Sigmoid colon (tissue), 4 donors: ENCODE data around the gene NISCH.

ENCODE experiments used
- POLR2A ChIP-seq, 2 donors: fragments of 450-650 bp; IDR thresholded peaks; one replicate each; pipeline ENCODE4 v1.6.1; 2016; ENCODE audit warnings: antibody characterized with exemption in 2 of 2, mild to moderate bottlenecking in 2 of 2, moderate library complexity in 2 of 2
- POLR2AphosphoS5 ChIP-seq, 4 donors: sonication (generic); formaldehyde crosslinking; IDR thresholded peaks; one replicate each; pipeline ENCODE4 v1.6.1; 2017; ENCODE audit warnings: antibody characterized with exemption in 4 of 4
- TF ChIP-seq, protein P1 (sequence below), 4 experiments: fragments of 450-650 bp in 3 of 4; fragments of 200-600 bp in 1 of 4; IDR thresholded peaks; one replicate each; pipeline ENCODE4 v1.5.1; 2016 to 2019; ENCODE audit warnings: antibody characterized with exemption in 4 of 4, mild to moderate bottlenecking in 3 of 4, moderate library complexity in 2 of 4

DNA sequence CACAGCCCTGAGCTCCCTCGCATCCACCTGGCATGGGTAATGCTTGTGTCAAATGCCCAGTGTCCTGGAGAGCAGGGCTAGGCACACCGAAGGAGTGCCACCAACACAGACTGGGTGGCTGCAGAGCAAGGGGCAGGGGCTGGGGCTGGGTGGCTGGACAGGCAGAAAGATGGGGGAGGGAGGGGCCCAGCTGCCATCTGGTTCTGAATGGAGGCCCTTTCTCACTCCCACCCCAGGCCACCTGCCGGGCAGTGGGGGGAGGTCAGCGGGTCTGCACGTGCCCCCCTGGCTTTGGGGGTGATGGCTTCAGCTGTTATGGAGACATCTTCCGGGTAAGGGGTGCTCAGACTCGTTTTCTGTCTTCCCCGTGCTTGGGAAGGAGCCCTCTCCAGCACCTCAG, 56.7 kb downstream of the NISCH start:
- TF ChIP-seq, protein P1, sequence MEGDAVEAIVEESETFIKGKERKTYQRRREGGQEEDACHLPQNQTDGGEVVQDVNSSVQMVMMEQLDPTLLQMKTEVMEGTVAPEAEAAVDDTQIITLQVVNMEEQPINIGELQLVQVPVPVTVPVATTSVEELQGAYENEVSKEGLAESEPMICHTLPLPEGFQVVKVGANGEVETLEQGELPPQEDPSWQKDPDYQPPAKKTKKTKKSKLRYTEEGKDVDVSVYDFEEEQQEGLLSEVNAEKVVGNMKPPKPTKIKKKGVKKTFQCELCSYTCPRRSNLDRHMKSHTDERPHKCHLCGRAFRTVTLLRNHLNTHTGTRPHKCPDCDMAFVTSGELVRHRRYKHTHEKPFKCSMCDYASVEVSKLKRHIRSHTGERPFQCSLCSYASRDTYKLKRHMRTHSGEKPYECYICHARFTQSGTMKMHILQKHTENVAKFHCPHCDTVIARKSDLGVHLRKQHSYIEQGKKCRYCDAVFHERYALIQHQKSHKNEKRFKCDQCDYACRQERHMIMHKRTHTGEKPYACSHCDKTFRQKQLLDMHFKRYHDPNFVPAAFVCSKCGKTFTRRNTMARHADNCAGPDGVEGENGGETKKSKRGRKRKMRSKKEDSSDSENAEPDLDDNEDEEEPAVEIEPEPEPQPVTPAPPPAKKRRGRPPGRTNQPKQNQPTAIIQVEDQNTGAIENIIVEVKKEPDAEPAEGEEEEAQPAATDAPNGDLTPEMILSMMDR (IDR thresholded peaks at IDR 0.05), result no peak
- TF ChIP-seq POLR2AphosphoS5 (IDR thresholded peaks at IDR 0.05) (no peak), POLR2A (IDR thresholded peaks at IDR 0.05) (no peak)
